Measurements from ENCODE around the gene NFYA.

NFYA gene

DNA sequence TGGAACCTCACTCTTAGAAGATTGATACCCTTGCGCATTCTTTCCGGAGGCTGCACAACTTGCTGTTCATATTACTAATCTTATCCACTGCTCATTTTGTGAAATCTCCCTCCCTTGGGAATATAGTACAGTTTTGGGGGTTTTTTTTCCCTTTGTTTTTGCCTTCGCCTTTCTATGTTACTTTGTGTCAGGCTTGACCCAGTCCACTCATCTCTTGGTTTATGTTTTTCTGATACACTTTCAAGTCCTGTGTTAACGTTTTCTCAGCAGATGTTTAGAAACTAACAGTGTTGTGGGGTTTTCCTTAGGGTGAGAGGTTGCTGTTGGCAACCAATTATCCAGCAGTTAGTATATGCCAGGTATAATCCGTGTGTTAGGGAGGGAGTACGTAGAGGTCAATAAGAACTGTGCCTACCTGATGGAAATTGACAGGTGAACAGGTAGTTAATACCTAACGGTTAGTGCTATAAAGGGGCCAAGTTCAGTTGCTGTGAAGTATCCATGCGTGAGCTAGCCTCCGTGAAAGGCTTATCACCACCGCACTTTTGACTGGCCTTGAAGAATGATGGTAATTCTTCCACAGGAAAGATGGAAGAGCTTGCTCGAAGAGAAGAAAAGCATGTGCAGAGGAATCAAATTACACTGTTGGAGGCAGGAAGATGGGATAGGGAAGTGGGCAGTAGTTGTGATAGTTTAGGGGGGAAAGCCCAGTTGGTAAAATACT lies 1.4 kb downstream of the NFYA start:
- Histone ChIP-seq H3K9me3 (replicated peaks in 1 of 11) (no peaks in the 10 kb centered on the region), H3K36me3 (peaks cover 14 to 55% (median 35%) of the 10 kb centered on the region in 11 experiments), H3K4me3 (peak overlapping the region; percentile 83 to 97 (median 94)), H4K20me1 (peaks cover 48 to 61% (median 56%) of the 10 kb centered on the region in 11 experiments; a peak in 21 of 22 replicates), H3K9ac (peak overlapping the region; percentile 94 to 99 (median 99)), H3K4me2 (peak overlapping the region; percentile 86 to 97 (median 95)), H3K4me1 (peaks cover 43 to 68% (median 61%) of the 10 kb centered on the region in 10 experiments), H3K27ac (peak overlapping the region; percentile 96 to 99 (median 98)), H3K27me3 (no peaks in the 10 kb centered on the region)
- TF ChIP-seq Cebpa-rat (IDR thresholded peaks at IDR 0.05) = no peak

DNA sequence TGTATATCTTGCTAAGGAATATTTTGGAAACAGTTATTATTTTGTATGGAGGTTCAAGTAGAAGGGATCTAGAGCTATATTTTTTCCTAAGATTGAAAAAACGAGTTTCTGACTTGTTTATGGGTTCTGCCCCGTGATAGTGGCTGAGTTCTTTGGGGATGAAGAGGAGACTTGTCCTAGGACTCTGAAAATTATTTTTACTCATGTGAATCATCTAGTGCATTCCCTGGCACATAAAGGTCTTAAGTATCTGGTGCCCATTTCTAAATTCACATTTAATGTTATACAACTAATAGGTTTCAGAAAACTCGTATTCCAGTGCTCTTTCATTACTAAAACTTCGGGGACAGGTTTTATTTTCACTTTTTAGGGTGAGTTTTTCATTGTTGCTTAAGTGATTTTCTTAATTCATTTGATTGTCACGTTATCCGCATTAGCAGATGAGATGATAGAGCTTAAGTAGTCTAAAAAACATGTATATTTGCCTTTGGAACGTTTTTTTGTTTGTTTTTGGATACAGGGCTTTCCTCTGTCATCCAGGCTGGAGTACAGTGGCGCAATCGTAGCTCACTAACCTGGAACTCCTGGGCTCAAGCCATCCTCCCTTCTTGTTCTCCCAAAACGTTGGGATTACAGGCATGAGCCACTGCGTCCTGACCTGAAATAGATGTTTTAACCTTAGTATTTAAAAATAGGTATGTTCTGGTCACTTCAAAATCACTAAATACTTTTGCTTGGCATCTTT lies 2.1 kb downstream of the NFYA start:
- Histone ChIP-seq H3K27me3 (no peaks in the 10 kb centered on the region), H3K4me3 (peak overlapping the region; percentile 83 to 97 (median 94)), H3K4me2 (peak overlapping the region; percentile 86 to 97 (median 95)), H3K4me1 (peaks cover 43 to 72% (median 67%) of the 10 kb centered on the region in 10 experiments), H4K20me1 (peaks cover 51 to 69% (median 63%) of the 10 kb centered on the region in 11 experiments; a peak in 21 of 22 replicates), H3K27ac (peak overlapping the region in 10 of 11 experiments; percentile 96 to 99 (median 98); a peak in 16 of 22 replicates), H3K9ac (peak overlapping the region; percentile 94 to 99 (median 99); a peak in 19 of 22 replicates), H3K36me3 (peaks cover 15 to 55% (median 36%) of the 10 kb centered on the region in 11 experiments), H3K9me3 (replicated peaks in 1 of 11) (no peaks in the 10 kb centered on the region)
- no peak for TF ChIP-seq Cebpa-rat (IDR thresholded peaks at IDR 0.05)

DNA sequence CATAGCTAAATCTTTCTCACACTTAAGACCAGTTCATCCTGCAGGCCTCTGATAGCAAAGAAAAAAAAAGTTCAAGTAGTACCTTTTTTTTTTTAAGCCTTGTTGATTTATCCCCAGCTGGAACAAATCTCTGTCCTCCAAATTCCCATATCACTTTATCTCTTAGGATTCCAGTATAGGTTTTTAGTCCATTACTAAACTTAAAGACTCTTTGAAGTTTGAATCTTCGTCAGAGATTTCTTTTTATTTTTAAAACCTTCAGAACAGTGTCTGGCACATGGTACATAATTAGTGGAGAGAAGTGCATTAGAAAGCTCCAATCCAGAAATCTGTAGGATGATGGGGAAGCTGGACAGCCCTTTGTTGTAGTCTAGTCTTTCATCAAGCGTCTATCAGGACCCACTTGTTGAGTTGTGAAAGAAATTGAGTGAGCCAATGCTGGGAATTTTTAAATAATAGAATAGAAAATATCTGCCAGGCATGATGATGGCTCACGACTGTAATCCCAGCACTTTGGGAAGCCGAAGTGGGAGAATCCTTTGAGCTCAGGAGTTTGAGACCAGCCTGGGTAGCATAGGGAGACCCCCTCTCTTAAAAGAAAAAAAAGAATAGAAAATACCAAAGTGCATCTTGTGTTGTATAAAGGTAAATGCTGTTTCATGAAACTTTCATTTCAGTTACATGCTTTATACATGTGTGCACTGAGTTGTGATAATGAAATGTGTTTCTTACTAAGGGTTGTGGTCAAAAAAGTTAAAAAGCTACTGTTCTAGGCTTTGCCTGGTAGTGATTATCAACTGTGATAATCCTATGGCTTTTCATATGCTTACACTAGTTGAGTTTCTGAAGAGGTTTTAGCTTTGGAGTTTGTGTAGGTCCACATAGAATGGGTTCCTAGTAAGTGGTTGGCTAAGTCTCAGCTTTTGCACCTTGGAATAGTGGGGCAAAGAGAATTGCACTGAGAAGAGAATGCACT lies 3.2 kb downstream of the NFYA start:
- Histone ChIP-seq H3K36me3 (peaks cover 26 to 64% (median 47%) of the 10 kb centered on the region in 11 experiments), H3K9ac (peak overlapping the region in 3 of 11 experiments; percentile 98 to 99 (median 99); a peak in 2 of 22 replicates), H3K4me2 (peak overlapping the region; percentile 86 to 97 (median 95); a peak in 21 of 22 replicates), H3K4me1 (peaks cover 48 to 74% (median 67%) of the 10 kb centered on the region in 10 experiments), H3K4me3 (peak overlapping the region in 2 of 10 experiments; percentile 87 to 90; a peak in 2 of 20 replicates), H3K27me3 (no peaks in the 10 kb centered on the region), H3K9me3 (replicated peaks in 1 of 11) (no peaks in the 10 kb centered on the region), H3K27ac (peak overlapping the region in 1 of 11 experiments; percentile 99; a peak in 1 of 22 replicates), H4K20me1 (peaks cover 54 to 79% (median 74%) of the 10 kb centered on the region in 11 experiments; a peak in 21 of 22 replicates)
- no peak for TF ChIP-seq Cebpa-rat (IDR thresholded peaks at IDR 0.05)

DNA sequence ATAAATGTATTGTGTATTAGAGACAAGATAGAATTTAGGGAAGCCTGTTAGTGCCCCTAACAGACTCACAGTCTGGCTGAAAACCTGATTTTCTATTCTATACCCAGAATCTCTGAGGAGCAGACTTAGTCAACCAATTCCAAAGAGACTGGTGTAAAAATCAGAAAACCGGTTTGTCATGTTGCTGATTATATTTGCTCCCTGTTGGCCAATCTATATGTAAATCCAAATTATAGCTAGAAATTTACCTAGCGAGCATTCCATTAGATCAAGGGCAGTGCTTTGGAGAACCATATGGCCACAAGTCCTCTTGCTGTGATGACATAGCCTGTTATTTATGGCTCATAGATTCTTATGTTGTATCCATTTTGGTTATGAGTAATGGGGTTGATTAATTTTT lies 4.8 kb downstream of the NFYA start:
- H3K9me3 ChIP-seq (replicated peaks in 1 of 11) = no peaks in the 10 kb centered on the region
- peaks cover 40 to 80% (median 63%) of the 10 kb centered on the region in 11 experiments for H3K36me3 ChIP-seq
- no peak overlapping the region for H3K9ac ChIP-seq
- H3K27ac ChIP-seq = no peak overlapping the region
- H3K4me2 ChIP-seq = peak overlapping the region in 4 of 11 experiments; percentile 5 to 51 (median 25); a peak in 7 of 22 replicates
- peaks cover 54 to 95% (median 89%) of the 10 kb centered on the region in 11 experiments; a peak in 21 of 22 replicates for H4K20me1 ChIP-seq
- no peaks in the 10 kb centered on the region for H3K27me3 ChIP-seq
- no peak for TF ChIP-seq Cebpa-rat (IDR thresholded peaks at IDR 0.05)
- peaks cover 46 to 70% (median 64%) of the 10 kb centered on the region in 10 experiments for H3K4me1 ChIP-seq
- H3K4me3 ChIP-seq = no peak overlapping the region

DNA sequence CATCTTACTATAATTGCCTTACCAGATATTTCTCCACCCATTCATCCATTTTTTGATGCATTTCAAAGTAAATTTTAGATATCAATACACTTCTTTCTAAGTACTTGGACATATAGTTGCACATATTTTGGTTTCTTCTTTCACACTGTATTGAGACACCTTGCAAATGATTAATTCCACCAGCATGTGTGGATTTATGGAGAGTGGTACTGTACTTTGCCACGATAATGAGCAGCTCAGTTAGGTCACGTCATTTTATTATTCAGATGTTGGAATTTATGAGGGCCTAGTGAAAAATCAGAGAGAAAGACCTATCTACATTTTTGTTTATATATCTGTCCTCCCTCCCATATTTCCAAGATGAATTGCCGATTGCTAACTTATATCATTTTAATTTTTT lies 5.3 kb downstream of the NFYA start:
- Histone ChIP-seq H3K4me1 (peaks cover 46 to 70% (median 64%) of the 10 kb centered on the region in 10 experiments), H4K20me1 (peaks cover 54 to 100% (median 95%) of the 10 kb centered on the region in 11 experiments; a peak in 21 of 22 replicates), H3K9ac (no peak overlapping the region), H3K27ac (no peak overlapping the region), H3K9me3 (replicated peaks in 1 of 11) (no peaks in the 10 kb centered on the region), H3K4me2 (peak overlapping the region in 5 of 11 experiments; percentile 11 to 51 (median 39); a peak in 7 of 22 replicates), H3K27me3 (no peaks in the 10 kb centered on the region), H3K36me3 (peaks cover 42 to 86% (median 69%) of the 10 kb centered on the region in 11 experiments), H3K4me3 (no peak overlapping the region)
- no peak for TF ChIP-seq Cebpa-rat (IDR thresholded peaks at IDR 0.05)

DNA sequence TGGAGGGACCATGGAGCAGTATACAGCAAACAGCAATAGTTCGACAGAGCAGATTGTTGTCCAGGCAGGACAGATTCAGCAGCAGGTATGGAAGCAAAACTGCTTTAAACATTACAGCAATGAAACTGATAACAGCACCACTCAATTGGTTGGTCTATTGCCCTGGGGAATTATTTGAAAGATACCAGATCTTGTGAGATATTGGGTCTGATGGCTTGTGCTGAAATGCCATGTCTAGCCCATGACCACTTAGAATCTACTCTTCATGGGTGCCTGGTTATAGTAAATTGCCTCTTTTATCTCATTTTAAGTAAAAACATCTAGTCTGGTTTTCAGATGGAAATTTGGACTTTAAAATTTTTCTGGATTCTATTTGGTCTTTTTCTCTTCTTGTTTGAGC lies 6.3 kb downstream of the NFYA start:
- H4K20me1 ChIP-seq = peaks cover 53 to 100% (median 99%) of the 10 kb centered on the region in 11 experiments; a peak in 21 of 22 replicates
- peaks cover 45 to 68% (median 63%) of the 10 kb centered on the region in 10 experiments for H3K4me1 ChIP-seq
- H3K36me3 ChIP-seq = peaks cover 52 to 96% (median 79%) of the 10 kb centered on the region in 11 experiments
- H3K9ac ChIP-seq = no peak overlapping the region
- no peak overlapping the region for H3K4me3 ChIP-seq
- peak overlapping the region in 8 of 11 experiments; percentile 28 to 65 (median 45); a peak in 15 of 22 replicates for H3K4me2 ChIP-seq
- no peaks in the 10 kb centered on the region for H3K27me3 ChIP-seq
- TF ChIP-seq Cebpa-rat (IDR thresholded peaks at IDR 0.05) = no peak
- no peaks in the 10 kb centered on the region for H3K9me3 ChIP-seq (replicated peaks in 1 of 11)
- H3K27ac ChIP-seq = no peak overlapping the region

DNA sequence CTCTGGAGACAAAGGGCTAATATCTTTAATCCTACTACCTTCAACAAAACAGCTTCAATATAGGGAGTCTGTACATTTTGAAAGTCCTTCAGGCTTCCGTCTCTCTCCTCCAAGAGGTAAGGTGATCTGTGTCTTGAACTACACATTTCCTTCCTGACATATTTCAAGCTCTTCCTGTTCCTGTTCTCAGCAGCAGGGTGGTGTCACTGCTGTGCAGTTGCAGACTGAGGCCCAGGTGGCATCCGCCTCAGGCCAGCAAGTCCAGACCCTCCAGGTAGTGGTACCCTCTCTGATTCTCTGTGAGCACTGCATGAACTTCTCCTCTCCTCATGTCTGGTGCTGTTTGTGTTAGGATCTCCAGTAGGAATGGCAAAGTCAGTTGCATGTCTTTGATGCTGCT lies 7.8 kb downstream of the NFYA start:
- Histone ChIP-seq H3K9ac (no peak overlapping the region), H3K27ac (no peak overlapping the region), H3K27me3 (no peaks in the 10 kb centered on the region), H3K36me3 (peaks cover 67 to 100% (median 87%) of the 10 kb centered on the region in 11 experiments), H3K4me3 (no peak overlapping the region), H3K9me3 (replicated peaks in 1 of 11) (no peaks in the 10 kb centered on the region), H4K20me1 (peaks cover 41 to 100% (median 95%) of the 10 kb centered on the region in 11 experiments; a peak in 21 of 22 replicates), H3K4me2 (peak overlapping the region in 8 of 11 experiments; percentile 27 to 65 (median 42); a peak in 10 of 22 replicates), H3K4me1 (peaks cover 30 to 53% (median 47%) of the 10 kb centered on the region in 10 experiments)
- TF ChIP-seq Cebpa-rat (IDR thresholded peaks at IDR 0.05) = no peak

DNA sequence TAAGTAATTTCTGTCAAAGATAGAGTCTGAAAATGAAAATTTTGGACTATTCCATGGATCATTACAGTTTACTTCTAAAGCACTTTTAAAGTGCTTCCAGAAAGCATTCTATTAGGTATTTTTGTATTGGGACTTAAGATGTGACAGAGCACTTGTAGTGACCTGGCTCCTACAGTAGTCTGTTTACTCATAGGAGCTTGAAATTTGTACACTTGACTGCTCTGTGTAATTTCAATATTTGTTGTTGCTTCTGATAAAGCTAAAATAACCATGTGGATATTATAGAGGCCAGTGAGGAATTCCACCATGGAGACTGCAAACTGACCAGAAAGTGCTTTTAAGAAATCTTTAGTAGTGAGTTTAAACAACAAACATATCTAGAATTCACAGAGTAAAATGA lies 10.3 kb downstream of the NFYA start:
- peaks cover 19 to 28% (median 27%) of the 10 kb centered on the region in 10 experiments for H3K4me1 ChIP-seq
- TF ChIP-seq Cebpa-rat (IDR thresholded peaks at IDR 0.05) = no peak
- no peak overlapping the region for H3K9ac ChIP-seq
- no peaks in the 10 kb centered on the region for H3K9me3 ChIP-seq (replicated peaks in 1 of 11)
- H3K4me3 ChIP-seq = no peak overlapping the region
- H3K27me3 ChIP-seq = no peaks in the 10 kb centered on the region
- H3K4me2 ChIP-seq = no peak overlapping the region
- peaks cover 90 to 100% (median 97%) of the 10 kb centered on the region in 11 experiments for H3K36me3 ChIP-seq
- no peak overlapping the region for H3K27ac ChIP-seq
- H4K20me1 ChIP-seq = peaks cover 24 to 97% (median 90%) of the 10 kb centered on the region in 11 experiments; a peak in 20 of 22 replicates

Measured in BLaER1 treated with 17β-estradiol and CSF1 and Interleukin-3, amounts not matched to agents 10 nM and 100 nM (cell line).